HG02571 (cell line): ENCODE data around the gene SMG9.

ENCODE experiments used
- ATAC-seq: cut with Tn5 transposase; IDR thresholded peaks from one replicate; pipeline ENCODE4 v1.9.1; 2021; ENCODE audit warnings: mild to moderate bottlenecking, moderate library complexity; ENCODE audit not compliant: unreplicated experiment

Gene SMG9

GRCh38 chr19:43726736-43727592 lies 27.8 kb downstream of the SMG9 start:
- ATAC-seq: no peak

GRCh38 chr19:43725468-43725867 lies 29.3 kb downstream of the SMG9 start:
- no peak for ATAC-seq

- ATAC-seq: no peak
Measured at GRCh38 chr19:43724896-43725295, 29.9 kb downstream of the SMG9 start.

DNA sequence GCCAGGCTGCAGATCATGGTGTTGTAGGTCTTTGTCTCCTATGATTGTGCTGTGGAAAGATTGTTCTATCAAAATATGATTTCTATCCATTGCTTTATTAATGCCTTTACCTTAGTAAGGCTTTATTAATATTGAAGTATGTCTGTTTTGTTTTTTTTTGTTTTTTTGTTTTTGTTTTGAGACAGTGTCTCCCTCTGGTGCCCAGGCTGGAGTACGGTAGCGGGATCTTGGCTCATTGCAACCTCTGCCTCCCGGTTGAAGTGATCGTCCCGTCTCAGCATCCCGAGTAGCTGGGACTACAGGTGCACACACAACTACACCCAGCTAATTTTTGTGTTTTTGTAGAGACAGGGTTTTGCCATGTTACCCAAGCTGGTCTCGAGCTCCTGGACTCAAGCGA lies 31.2 kb downstream of the SMG9 start:
- no peak for ATAC-seq

- ATAC-seq: no peak
Measured at GRCh38 chr19:43721469-43722048, 33.2 kb downstream of the SMG9 start.

GRCh38 chr19:43720936-43721335 lies 33.8 kb downstream of the SMG9 start:
- no peak for ATAC-seq

DNA sequence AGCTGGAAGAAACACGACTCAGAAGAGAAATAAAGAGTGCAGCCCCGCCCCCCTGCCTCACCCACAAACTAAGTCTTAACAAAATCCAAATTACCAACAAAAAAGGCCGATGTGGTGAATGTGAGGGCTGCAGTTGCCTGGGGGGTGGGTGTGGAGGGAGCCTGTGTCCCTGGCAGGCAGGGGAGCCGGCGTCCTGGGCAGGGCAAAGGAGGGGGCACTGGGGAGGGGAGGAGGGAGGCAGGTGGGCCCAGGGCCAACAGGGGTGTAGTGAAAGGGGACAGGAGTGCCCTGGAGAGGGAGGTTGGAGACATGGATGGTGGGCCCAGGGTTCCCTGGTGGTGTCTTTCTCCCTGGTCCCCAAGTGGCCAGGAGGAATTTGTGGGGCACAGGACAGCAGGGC lies 34.8 kb downstream of the SMG9 start:
- no peak for ATAC-seq

GRCh38 chr19:43719378-43719868 lies 35.3 kb downstream of the SMG9 start:
- no peak for ATAC-seq

DNA sequence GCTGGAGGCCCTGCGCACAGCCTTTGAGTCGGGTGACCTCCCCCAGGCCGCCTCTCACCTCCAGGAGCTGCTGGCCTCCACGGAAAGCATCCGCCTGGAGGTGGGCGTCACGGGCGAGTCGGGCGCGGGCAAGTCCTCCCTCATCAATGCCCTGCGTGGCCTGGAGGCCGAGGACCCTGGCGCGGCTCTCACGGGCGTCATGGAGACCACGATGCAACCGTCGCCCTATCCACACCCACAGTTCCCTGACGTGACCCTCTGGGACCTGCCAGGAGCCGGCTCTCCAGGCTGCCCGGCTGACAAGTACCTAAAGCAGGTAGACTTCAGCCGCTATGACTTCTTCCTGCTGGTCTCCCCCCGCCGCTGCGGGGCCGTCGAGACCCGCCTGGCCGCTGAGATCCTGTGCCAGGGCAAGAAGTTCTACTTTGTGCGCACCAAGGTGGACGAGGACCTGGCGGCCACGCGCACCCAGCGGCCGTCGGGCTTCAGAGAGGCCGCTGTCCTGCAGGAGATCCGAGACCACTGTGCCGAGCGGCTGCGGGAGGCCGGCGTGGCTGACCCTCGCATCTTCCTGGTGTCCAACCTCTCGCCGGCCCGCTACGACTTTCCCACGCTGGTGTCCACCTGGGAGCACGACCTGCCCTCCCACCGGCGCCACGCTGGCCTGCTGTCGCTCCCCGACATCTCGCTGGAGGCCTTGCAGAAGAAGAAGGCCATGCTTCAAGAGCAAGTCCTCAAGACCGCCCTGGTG lies 36.0 kb downstream of the SMG9 start:
- ATAC-seq: no peak

- ATAC-seq: no peak
Measured at GRCh38 chr19:43715776-43716175, 39.0 kb downstream of the SMG9 start, which contains the start of gene IRGC. Gene IRGC, plus strand, starts transcription at chr19:43716076. Its CDS starts 2,483 bp downstream, at chr19:43718559.

DNA sequence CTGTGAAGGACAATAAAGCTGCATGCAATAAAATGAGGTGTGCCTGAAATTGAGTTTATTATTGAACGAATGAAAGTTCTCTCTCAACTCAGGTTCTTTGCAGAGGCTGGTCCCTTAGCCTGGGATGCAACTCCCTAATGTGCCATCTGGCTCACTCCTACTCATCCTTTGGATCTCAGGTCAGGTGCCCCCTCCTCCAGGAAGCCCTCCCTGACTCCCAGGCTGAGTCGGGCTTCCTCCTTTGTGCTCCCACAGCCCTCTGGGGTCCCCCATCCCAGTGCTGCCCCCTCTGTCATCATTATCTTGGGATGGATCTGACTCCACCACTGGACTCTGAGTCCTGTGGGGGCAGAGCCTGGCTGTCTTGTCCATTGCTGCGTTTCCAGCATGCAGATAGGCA lies 41.6 kb downstream of the SMG9 start:
- ATAC-seq: no peak

- ATAC-seq: no peak
Measured at GRCh38 chr19:43711751-43712355, 42.9 kb downstream of the SMG9 start.

GRCh38 chr19:43708716-43709115 lies 46.0 kb downstream of the SMG9 start:
- ATAC-seq: no peak

GRCh38 chr19:43707158-43707712 lies 47.5 kb downstream of the SMG9 start:
- no peak for ATAC-seq

GRCh38 chr19:43705729-43706128 lies 49.0 kb downstream of the SMG9 start:
- ATAC-seq: no peak

DNA sequence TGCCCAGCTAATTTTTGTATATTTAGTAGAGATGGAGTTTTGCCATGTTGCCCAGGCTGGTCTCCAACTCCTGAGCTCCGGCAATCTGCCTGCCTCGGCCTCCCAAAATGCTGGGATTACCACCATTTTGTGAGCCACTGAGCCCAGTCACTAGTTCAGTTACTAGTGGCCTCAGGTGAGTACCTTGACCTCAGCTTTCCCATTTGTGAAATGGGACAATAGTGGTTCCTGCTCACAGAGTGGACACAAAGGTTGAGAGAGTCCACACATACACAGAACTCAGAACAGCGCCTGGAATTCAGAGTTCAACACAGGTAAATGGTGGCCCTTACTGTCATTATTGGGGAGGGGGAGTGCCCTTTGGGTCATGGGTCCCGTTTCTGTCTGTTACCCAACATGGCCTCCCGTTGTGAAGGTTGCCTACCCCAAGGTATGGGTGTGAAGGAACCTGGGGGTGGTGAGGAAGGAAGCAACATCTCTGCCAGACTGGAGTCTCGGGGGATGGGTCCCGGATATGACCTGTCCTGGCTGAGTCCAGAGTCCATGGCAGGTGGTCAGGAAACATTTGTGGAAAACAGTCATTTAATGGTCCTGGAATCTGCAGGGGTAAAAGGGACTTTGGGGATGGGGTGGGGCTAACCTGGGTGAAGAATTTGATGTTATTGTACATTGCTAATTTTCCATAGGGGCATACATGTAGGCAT lies 50.6 kb downstream of the SMG9 start:
- ATAC-seq: no peak

- ATAC-seq: no peak
Measured at GRCh38 chr19:43700395-43701000, 54.3 kb downstream of the SMG9 start.

- ATAC-seq: no peak
Measured at GRCh38 chr19:43699506-43700394, 55.0 kb downstream of the SMG9 start.

GRCh38 chr19:43697295-43697694 lies 57.5 kb downstream of the SMG9 start:
- no peak for ATAC-seq
